ENCODE measurements around the gene LRP4. TPM values are rescaled to one million over a fixed set of nuclear protein-coding genes. Genes with fewer than 3 reads are reported as not detected.

The LRP4 gene
- total and polyA plus RNA-seq, 2 of the 8 experiments (the other 6 are each of a cell fraction or from before 2014, with no cell fraction given), result 5.4 to 22.1 TPM

DNA sequence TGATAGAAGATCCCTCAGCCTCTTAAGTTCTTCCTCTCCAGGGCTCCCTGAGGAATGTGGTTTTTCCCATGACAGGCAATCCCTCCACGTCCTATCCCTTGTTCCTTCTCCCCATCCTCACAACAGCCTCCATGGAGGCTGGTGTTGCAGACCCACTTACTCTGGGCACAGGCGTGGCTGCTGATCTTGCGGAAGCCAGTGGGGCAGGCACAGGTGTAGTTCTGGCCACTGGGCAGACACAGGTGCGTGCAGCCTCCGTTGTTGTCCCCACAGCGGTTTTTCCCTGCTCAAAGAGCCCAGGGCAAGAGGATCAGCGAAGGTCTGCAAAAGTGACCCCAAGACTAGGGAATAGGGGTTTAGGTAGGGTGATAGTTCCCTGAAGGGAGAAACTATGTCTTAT is 29.1 kb downstream of the LRP4 start:
- Histone ChIP-seq H3K79me1 (ENCODE audit: low read depth, low read length) (no peaks in the 10 kb centered on the region), H3K79me2 (ENCODE audit: control insufficient read depth in 1 of 2, insufficient read depth in 2 of 2, low read length in 2 of 2) (no peaks in the 10 kb centered on the region), H4K8ac (ENCODE audit: extremely low read depth, insufficient read depth, low read length) (no peak overlapping the region), H2AK5ac (ENCODE audit: low read depth, low read length) (no peak overlapping the region), H2BK20ac (ENCODE audit: low read length) (no peak overlapping the region), H3K27me3 (replicated peaks in 1 of 4; ENCODE audit: control insufficient read depth in 3 of 4, extremely low read depth in 1 of 4, insufficient read depth in 3 of 4, low read length in 3 of 4) (no peaks in the 10 kb centered on the region), H2BK5ac (ENCODE audit: low read depth, low read length) (no peak overlapping the region), H3K4me2 (ENCODE audit: insufficient read depth in 1 of 2, low read depth in 2 of 2, low read length in 2 of 2) (no peak overlapping the region), H2BK15ac (ENCODE audit: low read length) (no peak overlapping the region), H3K4me1 (replicated peaks in 1 of 4; ENCODE audit: control insufficient read depth in 3 of 4, insufficient read depth in 4 of 4, low read length in 3 of 4) (no peaks in the 10 kb centered on the region), H4K91ac (replicated peaks; ENCODE audit: insufficient read length, low read length) (no peak overlapping the region), H3K36me3 (ENCODE audit: control insufficient read depth in 2 of 4, insufficient read depth in 4 of 4, low read length in 3 of 4) (peaks cover 0 to 28% (median 13%) of the 10 kb centered on the region in 4 experiments; a peak in 6 of 8 replicates), H3K9me3 (ENCODE audit: insufficient read depth in 2 of 2, low read depth in 1 of 2, low read length in 1 of 2) (no peaks in the 10 kb centered on the region), H2BK120ac (replicated peaks; ENCODE audit: low read depth, low read length) (no peak overlapping the region), H3K27ac (ENCODE audit: low read depth, low read length) (no peak overlapping the region), H3K56ac (replicated peaks; ENCODE audit: insufficient read length, low read depth, low read length) (no peak overlapping the region), H3K18ac (ENCODE audit: extremely low read depth, low read length) (no peak overlapping the region), H4K20me1 (replicated peaks in 1 of 2; ENCODE audit: control insufficient read depth in 1 of 2, insufficient read depth in 2 of 2, low read length in 2 of 2) (no peaks in the 10 kb centered on the region), H2BK12ac (ENCODE audit: low read depth, low read length) (no peak overlapping the region), H3K14ac (ENCODE audit: insufficient read length) (no peak overlapping the region), H3K4me3 (ENCODE audit: extremely low read depth in 1 of 4, insufficient read depth in 2 of 4, low read depth in 3 of 4, low read length in 4 of 4) (no peak overlapping the region), H3K23me2 (ENCODE audit: low read depth, low read length) (peaks cover 2% of the 10 kb centered on the region; the same call in 1 of the 2 replicates), H4K5ac (ENCODE audit: insufficient read length, low read depth, low read length) (no peak overlapping the region), H3K4ac (replicated peaks; ENCODE audit: insufficient read length, low read depth, low read length) (no peak overlapping the region), H3K9ac (replicated peaks in 1 of 4; ENCODE audit: extremely low read depth in 1 of 4, low read depth in 3 of 4, low read length in 3 of 4) (no peak overlapping the region), H2AFZ (ENCODE audit: low read length) (no peak overlapping the region), H3K23ac (ENCODE audit: insufficient read length) (no peak overlapping the region)
- WGBS, 2 experiments (ENCODE audit: extremely low coverage in 1 of 2, insufficient coverage in 1 of 2, insufficient read length in 1 of 2, insufficient replicate concordance in 2 of 2, low coverage in 1 of 2, low lambda C conversion rate in 2 of 2, missing lambda C conversion rate in 1 of 2), result 86% methylated on average over 7 of the region's 7 CpGs; no CpG with 5 or more reads in 1 of the 2 experiments
- FAIRE-seq (no peak), DNase-seq (ENCODE audit: low read depth in 1 of 2, low spot score in 2 of 2) (no peak)
- ChIA-PET POLR2A (ENCODE audit: partially characterized antibody) (no interaction called here), CTCF (ENCODE audit: partially characterized antibody) (interaction anchor here (2.3 kb wide), 1 partner anchor 263 kb away, joined by 9 read pairs; no protein-coding TSS in a partner anchor)
- TF ChIP-seq E2F6 (IDR thresholded peaks at IDR 0.05), result no peak
- no peak for TF ChIP-seq NANOG (IDR thresholded peaks at IDR 0.05; ENCODE audit: insufficient read depth, low read depth, low read length, poor library complexity, severe bottlenecking)
- TF ChIP-seq CHD2 (IDR thresholded peaks at IDR 0.05; ENCODE audit: low read length), result no peak
- TF ChIP-seq CTCF (IDR thresholded peaks at IDR 0.05; ENCODE audit: control extremely low read depth in 1 of 3, insufficient read depth in 1 of 3, low read depth in 1 of 3, low read length in 3 of 3), result no peak
- TF ChIP-seq SP4 (IDR thresholded peaks at IDR 0.05; ENCODE audit: low read length), result no peak
- no peak for TF ChIP-seq SRF (IDR thresholded peaks at IDR 0.05; ENCODE audit: low read depth, low read length)
- TF ChIP-seq HDAC6 (IDR thresholded peaks at IDR 0.05; ENCODE audit: low read depth, low read length), result no peak
- TF ChIP-seq SP2 (IDR thresholded peaks at IDR 0.05; ENCODE audit: low read length), result no peak
- no peak for TF ChIP-seq EZH2 (IDR thresholded peaks at IDR 0.05; ENCODE audit: low read depth, low read length, severe bottlenecking)
- no peak for TF ChIP-seq MAFK (IDR thresholded peaks at IDR 0.05; ENCODE audit: low read depth, low read length)
- no peak for TF ChIP-seq KDM1A (IDR thresholded peaks at IDR 0.05; ENCODE audit: borderline replicate concordance, low read length)
- no peak for TF ChIP-seq SIRT6 (IDR thresholded peaks at IDR 0.05; ENCODE audit: low read length)
